HG03520 (cell line): ENCODE results near the gene TMX3.

Experiments used
- ATAC-seq: cut with Tn5 transposase; IDR thresholded peaks from one replicate; pipeline ENCODE4 v1.9.1; 2021; ENCODE audit warnings: mild to moderate bottlenecking, moderate library complexity; ENCODE audit not compliant: unreplicated experiment

TMX3 gene

DNA sequence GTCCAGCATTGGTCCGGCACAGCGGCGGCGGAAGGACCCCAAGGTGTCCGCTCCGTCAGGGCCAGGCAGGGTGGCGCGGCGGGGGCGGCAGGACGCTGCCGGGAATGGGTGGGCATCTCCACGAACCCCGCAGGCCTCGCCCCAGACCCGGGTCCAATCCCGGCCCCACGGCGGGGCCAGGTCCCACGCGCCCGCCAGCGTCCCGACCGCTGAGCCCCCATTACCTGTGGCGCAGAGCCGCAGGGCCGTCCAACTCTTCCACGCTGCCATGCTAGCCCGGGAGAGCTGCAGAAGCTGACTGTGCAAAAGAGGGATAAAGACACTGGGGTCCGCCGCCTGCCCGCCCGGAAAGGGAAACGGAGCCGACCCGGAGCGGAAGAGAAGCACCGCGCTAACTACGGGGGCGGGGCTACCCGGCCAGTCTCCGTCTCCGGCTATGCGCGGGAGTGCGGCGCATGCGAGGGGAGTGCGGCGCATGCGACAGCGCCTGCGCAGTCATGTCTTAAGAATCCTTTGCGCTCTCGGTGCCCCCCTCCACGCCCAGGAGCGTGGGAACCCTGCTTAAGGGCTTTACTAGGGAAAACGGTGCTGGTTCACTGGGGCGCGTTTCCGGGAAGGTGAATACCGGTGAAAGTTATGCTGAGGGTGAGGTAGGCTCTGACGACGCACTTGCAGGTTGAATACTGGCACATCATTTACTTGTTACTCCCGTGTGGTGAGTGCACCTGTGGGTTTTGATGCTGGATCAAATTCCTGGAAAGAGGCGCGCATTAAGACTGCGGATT lies at the start of gene TMX3:
Gene TMX3, minus strand, starts transcription at position 397 of the 785 bp plus-strand sequence. Its CDS starts 127 bp downstream, at position 270.
- ATAC-seq: peak; percentile 96

GRCh38 chr18:68764016-68764415 lies 49.1 kb upstream of the TMX3 start:
- no peak for ATAC-seq

- ATAC-seq: no peak
Measured at GRCh38 chr18:68763083-68763482, 48.2 kb upstream of the TMX3 start.

DNA sequence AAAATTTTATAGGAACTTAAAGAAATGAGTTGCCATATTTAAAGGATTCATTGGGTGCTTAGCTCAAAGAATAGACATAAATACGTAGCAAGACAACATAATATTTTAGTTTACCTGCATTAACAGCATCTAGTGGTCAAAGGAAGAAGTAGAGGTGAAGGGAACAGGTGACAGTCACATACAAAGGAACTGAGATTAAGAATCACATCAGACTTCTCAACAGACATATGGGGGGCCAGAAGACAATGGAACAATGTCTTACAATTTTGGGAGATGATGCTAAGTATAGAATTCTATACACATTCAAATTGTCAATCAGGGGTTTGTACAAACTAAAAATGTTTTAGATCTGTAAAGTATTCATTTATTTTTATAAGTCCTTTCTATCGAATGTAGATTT lies 44.4 kb upstream of the TMX3 start:
- no peak for ATAC-seq

DNA sequence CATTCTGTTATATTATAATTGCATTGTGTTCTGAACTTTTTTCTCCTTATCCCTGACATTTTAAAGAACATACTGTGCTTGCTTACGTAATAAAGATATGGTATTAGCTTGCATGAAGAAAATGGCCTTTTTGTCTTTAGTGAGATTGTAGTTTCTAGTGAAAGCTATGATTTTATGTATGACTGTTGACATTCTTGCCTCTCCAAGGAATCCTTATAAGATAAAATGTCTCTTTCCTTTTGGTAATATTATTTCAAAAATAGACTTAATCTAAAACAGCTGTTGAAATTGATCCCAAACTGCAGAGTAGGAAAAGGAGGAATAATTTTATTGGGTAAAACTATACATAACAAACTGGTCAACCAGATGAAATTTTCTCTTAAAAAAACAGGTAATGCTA lies 42.2 kb upstream of the TMX3 start:
- ATAC-seq: no peak

DNA sequence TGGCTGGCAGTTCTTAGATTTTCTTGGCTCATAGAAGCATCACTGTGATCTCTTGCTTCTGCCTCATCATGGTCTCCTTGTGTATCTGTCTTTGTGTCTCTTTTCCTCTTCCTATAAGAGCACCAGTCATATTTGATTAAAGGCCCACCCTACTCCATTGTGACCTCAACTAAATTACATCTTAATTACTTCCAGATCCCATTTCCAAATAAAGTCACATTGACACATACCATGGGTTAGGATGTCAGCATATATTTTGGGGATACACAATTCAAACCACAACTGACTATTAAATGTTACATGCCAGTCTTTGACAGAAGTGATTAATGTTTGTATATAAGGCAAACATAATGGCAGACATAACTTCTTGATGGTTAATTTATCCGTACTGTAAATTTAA lies 27.3 kb upstream of the TMX3 start:
- ATAC-seq: no peak

GRCh38 chr18:68740966-68741365 lies 26.1 kb upstream of the TMX3 start:
- no peak for ATAC-seq

GRCh38 chr18:68739462-68739861 lies 24.6 kb upstream of the TMX3 start:
- no peak for ATAC-seq

DNA sequence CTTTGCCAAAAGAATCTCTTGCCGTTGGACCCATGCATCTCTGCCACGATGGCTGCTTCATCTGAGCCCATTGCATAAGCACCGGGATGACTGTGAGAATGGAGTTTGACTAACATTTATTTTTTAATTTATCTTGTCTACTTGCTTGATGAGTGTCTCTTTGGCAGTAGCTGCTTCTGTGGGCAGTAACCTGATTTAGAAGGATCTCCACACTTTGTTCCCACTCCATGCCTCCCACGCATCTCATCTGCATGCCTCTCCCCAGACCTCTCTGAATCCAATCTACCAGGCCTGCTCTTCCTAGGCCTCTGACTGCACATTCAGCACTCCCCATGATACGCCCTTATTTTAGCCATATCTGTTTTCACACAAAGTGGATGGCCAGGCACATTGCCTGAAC lies 23.7 kb upstream of the TMX3 start:
- no peak for ATAC-seq

GRCh38 chr18:68735483-68736343 lies 20.8 kb upstream of the TMX3 start:
- ATAC-seq: peak; percentile 93

GRCh38 chr18:68734308-68734707 lies 19.4 kb upstream of the TMX3 start:
- no peak for ATAC-seq

- ATAC-seq: no peak
Measured at GRCh38 chr18:68733707-68734106, 18.8 kb upstream of the TMX3 start.

DNA sequence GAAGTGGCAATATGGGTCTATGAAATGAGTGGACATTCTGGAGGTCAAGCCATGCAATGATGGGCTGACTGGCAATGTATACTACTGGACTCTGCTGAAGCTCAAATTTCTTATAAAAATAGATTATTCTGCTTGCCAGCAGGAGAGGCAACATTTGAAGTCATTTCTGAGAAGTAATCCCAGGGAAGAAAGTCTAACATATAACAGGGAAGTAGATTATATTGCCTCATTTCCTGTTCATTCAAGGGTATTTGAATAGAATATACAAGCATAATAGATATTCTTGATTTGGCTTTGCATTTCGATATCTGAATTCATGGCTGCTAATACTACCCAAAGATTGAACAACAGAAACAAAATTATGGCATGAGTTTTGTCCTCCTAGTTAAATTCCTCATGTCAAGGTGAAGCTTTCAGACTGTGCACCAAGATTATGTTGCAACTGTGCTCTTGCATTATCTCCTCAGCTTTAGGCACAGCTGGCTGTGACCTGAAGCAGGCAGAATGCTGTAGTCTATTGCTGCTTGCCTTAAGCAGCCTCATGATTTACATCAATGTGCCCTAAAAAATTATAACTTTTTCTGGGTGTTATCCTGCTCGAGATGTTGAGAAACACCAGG lies 13.3 kb upstream of the TMX3 start:
- no peak for ATAC-seq

DNA sequence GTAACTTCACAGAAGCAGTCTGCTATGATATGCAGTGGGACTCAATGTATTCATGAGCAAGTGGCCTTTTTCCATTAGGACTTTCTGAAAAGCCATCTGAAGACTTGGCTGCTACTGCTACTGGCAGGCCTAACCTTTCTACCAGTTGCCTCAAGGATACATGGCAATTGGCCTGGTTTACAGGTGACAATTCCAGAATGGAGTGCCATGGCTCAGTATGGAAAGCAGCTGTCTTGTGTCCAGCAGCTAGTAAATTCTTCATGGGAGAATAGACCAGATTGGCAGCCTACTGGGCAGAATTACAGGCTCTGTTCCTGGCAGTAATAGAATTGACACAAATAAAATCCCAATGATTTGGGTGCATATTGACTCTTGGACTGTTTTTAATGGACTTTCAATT lies 12.6 kb upstream of the TMX3 start:
- no peak for ATAC-seq

GRCh38 chr18:68725346-68725745 lies 10.4 kb upstream of the TMX3 start:
- ATAC-seq: no peak

- ATAC-seq: no peak
Measured at GRCh38 chr18:68724021-68724420, 9.1 kb upstream of the TMX3 start.

DNA sequence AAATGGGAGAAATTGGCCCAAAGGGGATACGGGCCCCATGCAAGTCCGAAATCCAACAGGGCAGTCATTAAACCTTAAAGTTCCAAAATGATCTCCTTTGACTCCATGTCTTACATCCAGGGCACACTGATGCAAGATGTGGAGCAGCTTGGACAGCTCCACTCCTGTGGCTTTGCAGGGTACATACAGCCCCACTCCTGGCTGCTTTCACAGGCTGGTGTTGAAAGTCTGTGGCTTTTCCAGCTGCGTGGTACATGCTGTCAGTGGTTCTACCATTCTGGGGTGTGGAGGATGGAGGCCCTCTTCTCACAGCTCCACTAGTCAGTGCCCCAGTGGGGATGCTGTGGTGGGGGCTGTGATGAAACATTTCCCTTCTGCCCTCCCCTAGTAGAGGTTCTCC lies 8.6 kb upstream of the TMX3 start:
- ATAC-seq: no peak

- ATAC-seq: no peak
Measured at GRCh38 chr18:68722821-68723220, 7.9 kb upstream of the TMX3 start.

GRCh38 chr18:68721681-68722583 lies 7.0 kb upstream of the TMX3 start:
- ATAC-seq: peak; percentile 89

DNA sequence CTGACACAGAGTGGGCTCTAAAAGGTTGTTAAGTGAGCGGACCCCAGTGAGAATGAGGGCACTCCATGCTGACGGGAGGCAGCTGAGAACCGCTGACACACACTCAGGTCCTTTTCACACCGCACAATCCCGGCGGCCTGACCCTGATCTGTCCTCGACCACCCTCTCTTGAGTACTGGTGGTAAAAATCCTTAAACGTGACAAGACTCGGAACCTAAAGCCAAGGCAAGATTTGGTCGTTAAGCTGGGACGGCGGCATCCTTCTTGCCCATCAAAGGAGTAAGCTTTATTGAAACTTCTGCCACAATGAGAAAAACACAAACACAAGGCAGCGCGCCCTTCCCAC lies 569 bp downstream of the TMX3 start:
- peak; percentile 9 for ATAC-seq

DNA sequence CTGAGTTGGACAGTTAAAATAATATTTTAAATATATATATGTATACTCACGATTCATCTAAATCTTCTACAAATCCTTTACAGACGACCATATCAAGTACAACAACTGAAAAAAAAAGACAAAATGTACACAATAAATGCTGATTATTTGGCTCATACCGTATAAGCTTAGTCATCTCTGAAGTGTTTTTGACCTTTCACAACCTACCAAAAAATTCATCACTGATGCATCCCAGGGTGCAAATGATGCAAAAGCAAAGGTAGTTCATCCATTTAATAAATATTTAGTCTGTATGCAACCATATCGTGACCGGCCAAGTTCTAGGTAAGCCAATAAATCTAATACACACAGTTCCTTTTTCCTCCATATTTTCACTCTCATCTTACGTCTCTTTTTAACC lies 1.1 kb downstream of the TMX3 start:
- ATAC-seq: no peak
